AG04450 (cell line): ENCODE data around the gene ZIC4. TPM values are rescaled to one million over a fixed set of nuclear protein-coding genes. Genes with fewer than 3 reads are reported as not detected.

Experiments
- CTCF ChIA-PET: fragments of 300-600, 350-600 bp; formaldehyde crosslinking; extraction: SDS; loops from one replicate; lab custom pipeline; 2022; ENCODE audit warnings: antibody characterized with exemption, inconsistent platforms; lab: Charles Lee
- POLR2A ChIA-PET: fragments of 350-600 bp; formaldehyde crosslinking; extraction: SDS; loops from one replicate; lab custom pipeline; 2021; ENCODE audit warnings: antibody characterized with exemption, inconsistent platforms; lab: Yijun Ruan, JAX
- DNase-seq: peaks from one replicate; pipeline ENCODE4 v3.0.0-alpha.2; 2011; ENCODE audit warnings: low read depth, low spot score
- H3K27ac ChIP-seq: one replicate; pipeline ENCODE4 v1.5.1; 2012; ENCODE audit warnings: low read depth, low read length, control low read depth
- H3K27me3 ChIP-seq: one replicate; pipeline ENCODE4 v1.6.0; 2012; ENCODE audit warnings: low read length; ENCODE audit not compliant: control insufficient read depth, insufficient read depth
- H3K4me3 ChIP-seq: 2 replicates; pipeline ENCODE4 v1.5.1; 2011; ENCODE audit warnings: mild to moderate bottlenecking, low read depth, low read length, control low read depth
- H3K9me3 ChIP-seq: 2 replicates; pipeline ENCODE4 v1.5.1; 2012; ENCODE audit warnings: low read length; ENCODE audit not compliant: control insufficient read depth, insufficient read depth
- CTCF ChIP-seq: IDR thresholded peaks from 2 replicates; pipeline ENCODE4 v1.5.1; 2011; ENCODE audit warnings: low read depth, low read length, control low read depth, inconsistent platforms
- polyA plus RNA-seq: library from polyadenylated mRNA; depleted of rRNA; stranded (reverse); fragments of >200 nt; gene quantifications from 2 replicates; pipeline ENCODE4 v1.2.3, GENCODE V29; 2011

Gene ZIC4
- polyA plus RNA-seq, 1 experiment, result not detected

DNA sequence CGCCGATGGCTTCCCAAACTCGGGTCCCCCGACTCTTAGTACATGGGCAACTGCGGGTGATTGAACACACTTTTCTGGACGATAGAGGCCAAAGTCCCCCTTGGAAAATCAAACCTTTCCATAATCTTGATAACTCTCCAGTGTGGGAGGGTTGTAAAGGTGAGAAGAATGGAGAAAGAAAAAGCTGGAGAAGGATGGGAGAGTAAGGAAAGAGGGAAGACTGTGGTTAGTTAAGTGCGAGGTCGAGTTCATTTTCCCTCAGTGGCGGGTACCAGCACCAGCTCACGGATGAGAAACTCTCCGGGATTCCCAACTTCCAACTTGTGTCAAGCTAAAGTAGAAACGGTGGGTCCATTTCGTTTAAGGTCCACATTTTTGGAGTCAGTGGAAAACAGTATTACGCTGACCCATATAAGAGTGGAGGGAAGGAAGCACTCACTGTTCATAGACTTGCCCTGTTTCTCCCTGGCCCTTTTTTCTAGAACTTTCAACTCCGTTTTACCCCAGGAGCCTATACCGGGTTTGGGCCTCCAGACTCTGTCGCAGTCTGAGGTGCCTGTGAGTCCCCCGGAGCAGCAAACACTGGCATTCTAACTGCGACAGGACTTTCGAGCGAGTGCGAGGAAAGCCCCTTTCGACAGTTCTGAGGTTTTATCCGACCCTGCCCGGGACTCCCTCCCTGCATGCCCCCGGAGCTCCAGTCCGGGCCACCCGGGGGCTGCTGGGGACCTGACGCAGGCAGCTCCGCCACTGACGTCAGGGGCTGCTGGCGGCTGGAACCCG, 17.6 kb upstream of the ZIC4 start:
- Histone ChIP-seq H3K4me3 (no peak overlapping the region), H3K27me3 (peaks cover 67% of the 10 kb centered on the region), H3K27ac (no peak overlapping the region), H3K9me3 (peaks cover 33% of the 10 kb centered on the region)
- DNase-seq, result no peak
- CTCF ChIA-PET, result no interaction called here
- TF ChIP-seq CTCF, result no peak
- POLR2A ChIA-PET, result no interaction called here

GRCh38 chr3:147423537-147423797, 17.1 kb upstream of the ZIC4 start:
- no peak for TF ChIP-seq CTCF
- no peak for DNase-seq
- Histone ChIP-seq H3K9me3 (peaks cover 35% of the 10 kb centered on the region), H3K27ac (no peak overlapping the region), H3K4me3 (no peak overlapping the region), H3K27me3 (peaks cover 72% of the 10 kb centered on the region)
- ChIA-PET POLR2A (no interaction called here), CTCF (no interaction called here)

DNA sequence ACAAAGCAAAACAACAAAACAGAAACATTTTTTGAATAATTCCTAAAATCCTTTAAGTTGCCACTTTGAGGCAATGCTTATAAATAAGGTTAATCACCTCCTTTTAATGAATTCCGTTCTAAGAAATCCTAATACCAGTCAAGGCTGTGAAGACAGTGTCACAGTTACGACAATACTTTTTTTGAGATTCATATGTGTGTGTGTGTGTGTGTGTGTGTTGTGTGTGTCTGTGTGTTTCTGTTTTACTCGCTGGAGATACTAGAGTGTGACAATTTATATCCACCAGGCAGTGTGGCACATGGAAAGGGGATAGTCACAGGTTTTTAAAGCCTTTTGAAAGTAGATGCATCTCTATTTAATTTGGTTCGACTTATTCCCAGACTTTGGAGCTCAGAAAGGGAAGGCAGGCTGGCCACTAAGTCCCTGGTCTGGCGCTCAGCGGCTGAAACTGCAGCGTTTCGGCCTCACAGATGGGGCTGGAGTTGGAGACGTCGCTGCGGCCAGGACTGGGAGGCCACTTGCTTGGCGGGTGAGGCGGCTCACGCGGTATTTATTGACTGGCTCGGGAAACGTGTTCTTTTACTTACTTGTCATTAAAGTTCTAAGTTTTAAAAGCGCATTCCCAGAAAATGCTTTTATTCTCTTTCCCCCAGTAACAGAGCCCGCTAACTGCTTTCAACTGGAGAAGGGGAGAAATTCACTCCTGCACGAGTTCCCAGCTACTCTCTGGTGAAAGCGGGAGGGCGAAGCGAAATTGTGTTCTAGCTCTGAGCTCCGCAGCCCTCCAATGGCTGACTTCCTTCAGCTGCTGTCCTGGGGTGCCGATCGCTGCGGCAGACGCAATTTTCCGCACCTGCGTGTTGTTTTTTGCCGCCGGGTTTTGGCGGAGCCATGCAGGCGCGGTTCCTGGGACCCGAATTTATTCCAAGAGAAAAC, 16.5 kb upstream of the ZIC4 start:
- H3K9me3 ChIP-seq, result peaks cover 35% of the 10 kb centered on the region
- DNase-seq, result no peak
- POLR2A ChIA-PET, result no interaction called here
- no peak overlapping the region for H3K4me3 ChIP-seq
- H3K27ac ChIP-seq, result no peak overlapping the region
- TF ChIP-seq CTCF, result no peak
- CTCF ChIA-PET, result interaction anchor here (0.7 kb wide), 1 partner anchor 1937 kb away, joined by 4 read pairs; no protein-coding TSS in a partner anchor
- peaks cover 78% of the 10 kb centered on the region for H3K27me3 ChIP-seq

GRCh38 chr3:147422196-147422595, 15.9 kb upstream of the ZIC4 start:
- H3K4me3 ChIP-seq, result no peak overlapping the region
- POLR2A ChIA-PET, result no interaction called here
- CTCF ChIA-PET, result interaction anchor here (0.7 to 0.9 kb wide), 2 partner anchors 244 to 1936 kb away, joined by 3 to 4 read pairs; no protein-coding TSS in a partner anchor
- TF ChIP-seq CTCF, result no peak
- peaks cover 79% of the 10 kb centered on the region for H3K27me3 ChIP-seq
- H3K9me3 ChIP-seq, result peaks cover 35% of the 10 kb centered on the region
- no peak overlapping the region for H3K27ac ChIP-seq
- DNase-seq, result no peak
